B cell (primary cell): ENCODE measurements around the gene MTUS2.

ENCODE experiments used
- CTCF ChIP-seq: fragments of 200-600 bp; IDR thresholded peaks from one replicate; pipeline ENCODE4 v1.8.0; 2022; ENCODE audit warnings: antibody characterized with exemption, mild to moderate bottlenecking
- EZH2 ChIP-seq: IDR thresholded peaks from 2 replicates; pipeline ENCODE4 v1.6.1; 2012; ENCODE audit warnings: borderline replicate concordance, low read depth, mild to moderate bottlenecking, moderate library complexity, low read length; ENCODE audit not compliant: insufficient read depth, poor library complexity, severe bottlenecking

- TF ChIP-seq CTCF (no peak), EZH2 (no peak)
These were observed 180.7 kb downstream of the MTUS2 start for GRCh38 chr13:29000826-29001225.
